Smooth muscle cell (in vitro differentiated cells): ENCODE measurements around the gene SPTBN5. TPM values are rescaled to one million over a fixed set of nuclear protein-coding genes. Genes with fewer than 3 reads are reported as not detected.

Experiments
- DNase-seq: peaks from one replicate; lab custom pipeline; 2025; ENCODE audit not compliant: unreplicated experiment; lab: John Stamatoyannopoulos, UW
- H2AFZ ChIP-seq: fragments of 200-600 bp; sonication (generic); 2 replicates; pipeline ENCODE4 v1.6.0; 2016; ENCODE audit warnings: antibody characterized with exemption, low read depth, mild to moderate bottlenecking
- H3F3A ChIP-seq: fragments of 200-600 bp; sonication (generic); 2 replicates; pipeline ENCODE4 v1.6.0; 2017; ENCODE audit warnings: antibody characterized with exemption, low read depth
- H3K27ac ChIP-seq: fragments of 200-600 bp; sonication (generic); 2 replicates; pipeline ENCODE4 v1.5.1; 2016; ENCODE audit warnings: low read depth, mild to moderate bottlenecking
- H3K27me3 ChIP-seq: fragments of 200-600 bp; sonication (generic); 2 replicates; pipeline ENCODE4 v1.6.1; 2016; ENCODE audit warnings: low read depth, mild to moderate bottlenecking
- H3K36me3 ChIP-seq: fragments of 200-600 bp; sonication (generic); 2 replicates; pipeline ENCODE4 v1.5.1; 2016; ENCODE audit warnings: low read depth
- H3K4me1 ChIP-seq: fragments of 200-600 bp; sonication (generic); 2 replicates; pipeline ENCODE4 v1.5.1; 2016; ENCODE audit warnings: low read depth
- H3K4me2 ChIP-seq: fragments of 200-600 bp; sonication (generic); 2 replicates; pipeline ENCODE4 v1.6.0; 2016; ENCODE audit warnings: mild to moderate bottlenecking
- H3K4me3 ChIP-seq: fragments of 200-600 bp; sonication (generic); 2 replicates; pipeline ENCODE4 v1.5.1; 2016; ENCODE audit warnings: mild to moderate bottlenecking
- H3K79me2 ChIP-seq: fragments of 200-600 bp; sonication (generic); 2 replicates; pipeline ENCODE4 v1.6.0; 2016; ENCODE audit warnings: low read depth, mild to moderate bottlenecking
- H3K9ac ChIP-seq: fragments of 200-600 bp; sonication (generic); 2 replicates; pipeline ENCODE4 v1.6.0; 2016; ENCODE audit warnings: low read depth
- H3K9me3 ChIP-seq: fragments of 200-600 bp; sonication (generic); replicated peaks from 2 replicates; pipeline ENCODE4 v1.5.1; 2016; ENCODE audit warnings: low read depth
- H4K20me1 ChIP-seq: fragments of 200-600 bp; sonication (generic); 2 replicates; pipeline ENCODE4 v1.6.0; 2016; ENCODE audit warnings: low read depth
- WGBS: methylation state at CpG from one replicate; pipeline ENCODE4 v1.1.7; 2016; ENCODE audit warnings: low lambda C conversion rate; 5-methylcytosine and 5-hydroxymethylcytosine counted together
- polyA plus RNA-seq: library from polyadenylated mRNA; unstranded; fragments of >200 nt; fragmentation: Nextera tagmentation; extraction: Ambion mirVana; gene quantifications from 2 replicates; pipeline ENCODE4 v1.2.1, GENCODE V29; 2016
- total RNA-seq: library from RNA; depleted of rRNA; stranded (reverse); fragments of >200 nt; gene quantifications from 2 replicates; pipeline ENCODE4 v1.2.3, GENCODE V29; 2014
- TF ChIP-seq, protein P1 (sequence below): fragments of 200-600 bp; sonication (generic); IDR thresholded peaks from 2 replicates; pipeline ENCODE4 v1.5.1; 2017; ENCODE audit warnings: borderline replicate concordance, mild to moderate bottlenecking, antibody characterized with exemption; ENCODE audit not compliant: insufficient read depth, poor library complexity, severe bottlenecking

SPTBN5 gene
- total and polyA plus RNA-seq, 2 experiments from 2014 or later, result 0.04 to 0.08 TPM

DNA sequence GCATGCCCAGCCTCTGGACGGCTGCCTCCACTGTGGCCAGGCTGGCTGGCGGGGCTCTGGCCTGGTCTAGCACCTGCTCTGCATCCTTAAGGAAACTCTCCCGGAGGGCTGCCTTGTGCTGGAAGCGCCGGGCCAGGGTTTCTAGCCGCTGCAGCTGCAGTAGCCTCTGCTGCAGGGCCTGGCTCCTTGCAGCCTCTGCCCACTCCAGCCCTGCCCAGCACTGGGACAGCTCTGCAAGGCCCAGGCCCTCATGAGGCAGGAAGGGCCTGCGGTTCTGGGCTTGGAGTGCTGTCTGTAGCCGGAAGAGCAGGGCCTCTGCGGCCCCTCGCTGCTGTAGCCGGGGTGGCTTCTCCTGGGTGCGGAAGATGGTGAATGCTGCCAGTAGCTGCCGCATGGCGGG lies 8.0 kb downstream of the SPTBN5 start:
- H3F3A ChIP-seq, result no peaks in the 10 kb centered on the region
- peaks cover 10% of the 10 kb centered on the region for H3K4me1 ChIP-seq
- 94% methylated on average over 14 of the region's 14 CpGs for WGBS

DNA sequence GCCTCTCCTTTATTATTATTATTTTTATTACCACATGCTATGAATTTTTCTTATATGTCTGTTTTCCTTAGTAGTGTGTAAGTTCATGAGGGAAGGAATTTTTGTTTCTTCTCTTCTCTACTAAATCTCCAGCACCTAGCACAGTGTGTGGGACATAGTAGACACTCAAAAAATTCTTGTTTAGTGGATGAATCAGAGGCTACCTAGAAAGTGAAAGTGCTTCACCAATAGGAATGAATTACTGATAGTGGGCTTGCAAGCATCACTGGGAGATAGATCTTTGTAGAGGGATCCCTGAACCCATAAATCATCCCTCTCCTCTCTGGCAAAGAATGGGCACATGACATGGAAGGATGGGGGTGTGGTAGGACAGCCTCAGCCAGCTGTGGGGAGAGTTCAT lies 8.5 kb downstream of the SPTBN5 start:
- no peak overlapping the region for H2AFZ ChIP-seq
- no peaks in the 10 kb centered on the region for H3K36me3 ChIP-seq
- no peaks in the 10 kb centered on the region for H3K79me2 ChIP-seq
- no peak overlapping the region for H3K4me3 ChIP-seq
- H3K9ac ChIP-seq, result no peak overlapping the region
- no peak overlapping the region for H3K4me2 ChIP-seq
- peaks cover 9% of the 10 kb centered on the region for H3K4me1 ChIP-seq
- DNase-seq, result no peak
- TF ChIP-seq, protein P1, sequence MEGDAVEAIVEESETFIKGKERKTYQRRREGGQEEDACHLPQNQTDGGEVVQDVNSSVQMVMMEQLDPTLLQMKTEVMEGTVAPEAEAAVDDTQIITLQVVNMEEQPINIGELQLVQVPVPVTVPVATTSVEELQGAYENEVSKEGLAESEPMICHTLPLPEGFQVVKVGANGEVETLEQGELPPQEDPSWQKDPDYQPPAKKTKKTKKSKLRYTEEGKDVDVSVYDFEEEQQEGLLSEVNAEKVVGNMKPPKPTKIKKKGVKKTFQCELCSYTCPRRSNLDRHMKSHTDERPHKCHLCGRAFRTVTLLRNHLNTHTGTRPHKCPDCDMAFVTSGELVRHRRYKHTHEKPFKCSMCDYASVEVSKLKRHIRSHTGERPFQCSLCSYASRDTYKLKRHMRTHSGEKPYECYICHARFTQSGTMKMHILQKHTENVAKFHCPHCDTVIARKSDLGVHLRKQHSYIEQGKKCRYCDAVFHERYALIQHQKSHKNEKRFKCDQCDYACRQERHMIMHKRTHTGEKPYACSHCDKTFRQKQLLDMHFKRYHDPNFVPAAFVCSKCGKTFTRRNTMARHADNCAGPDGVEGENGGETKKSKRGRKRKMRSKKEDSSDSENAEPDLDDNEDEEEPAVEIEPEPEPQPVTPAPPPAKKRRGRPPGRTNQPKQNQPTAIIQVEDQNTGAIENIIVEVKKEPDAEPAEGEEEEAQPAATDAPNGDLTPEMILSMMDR, result no peak
- H4K20me1 ChIP-seq, result no peaks in the 10 kb centered on the region
- H3K27me3 ChIP-seq, result peaks cover 30% of the 10 kb centered on the region
- no peaks in the 10 kb centered on the region for H3K9me3 ChIP-seq
- H3F3A ChIP-seq, result no peaks in the 10 kb centered on the region
- H3K27ac ChIP-seq, result no peak overlapping the region

More for the DNA sequence above, 8.0 kb downstream of the SPTBN5 start:
- no peak overlapping the region for H3K27ac ChIP-seq
- H3K9ac ChIP-seq, result no peak overlapping the region
- no peaks in the 10 kb centered on the region for H3K36me3 ChIP-seq
- no peaks in the 10 kb centered on the region for H3K79me2 ChIP-seq
- H3K9me3 ChIP-seq, result no peaks in the 10 kb centered on the region
- no peak overlapping the region for H3K4me3 ChIP-seq
- H4K20me1 ChIP-seq, result no peaks in the 10 kb centered on the region
- peaks cover 26% of the 10 kb centered on the region for H3K27me3 ChIP-seq
- no peak overlapping the region for H3K4me2 ChIP-seq
- no peak for DNase-seq
- TF ChIP-seq, protein P1, result no peak
- H2AFZ ChIP-seq, result no peak overlapping the region

DNA sequence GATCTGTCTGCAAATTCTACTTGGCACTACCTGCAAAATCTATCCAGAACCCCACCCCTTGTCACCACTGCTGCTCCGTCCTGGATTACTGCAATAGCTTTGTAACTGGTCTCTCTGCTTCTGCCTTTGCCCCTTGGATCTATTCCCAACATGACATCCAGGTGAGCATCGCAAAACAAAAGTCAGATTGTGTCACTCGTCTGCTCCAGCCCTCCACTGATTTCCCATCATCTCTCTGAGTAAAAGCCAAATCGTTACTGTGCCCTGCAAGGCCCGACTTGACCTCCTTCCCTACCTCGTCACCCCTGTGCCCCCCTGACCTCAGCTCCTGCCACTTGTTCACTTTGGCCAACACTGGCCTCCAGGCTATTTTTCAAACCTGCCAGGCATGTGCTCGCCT lies 9.4 kb downstream of the SPTBN5 start:
- no peaks in the 10 kb centered on the region for H3F3A ChIP-seq
- no peak for DNase-seq
- H3K9ac ChIP-seq, result no peak overlapping the region
- TF ChIP-seq, protein P1, result no peak
- H3K4me3 ChIP-seq, result no peak overlapping the region
- H4K20me1 ChIP-seq, result no peaks in the 10 kb centered on the region
- WGBS, result 92% methylated on average over 7 of the region's 7 CpGs
- H3K4me2 ChIP-seq, result no peak overlapping the region
- no peak overlapping the region for H2AFZ ChIP-seq
- no peaks in the 10 kb centered on the region for H3K79me2 ChIP-seq
- no peak overlapping the region for H3K27ac ChIP-seq
- H3K36me3 ChIP-seq, result no peaks in the 10 kb centered on the region
- H3K4me1 ChIP-seq, result peaks cover 9% of the 10 kb centered on the region
- peaks cover 36% of the 10 kb centered on the region for H3K27me3 ChIP-seq
- no peaks in the 10 kb centered on the region for H3K9me3 ChIP-seq

DNA sequence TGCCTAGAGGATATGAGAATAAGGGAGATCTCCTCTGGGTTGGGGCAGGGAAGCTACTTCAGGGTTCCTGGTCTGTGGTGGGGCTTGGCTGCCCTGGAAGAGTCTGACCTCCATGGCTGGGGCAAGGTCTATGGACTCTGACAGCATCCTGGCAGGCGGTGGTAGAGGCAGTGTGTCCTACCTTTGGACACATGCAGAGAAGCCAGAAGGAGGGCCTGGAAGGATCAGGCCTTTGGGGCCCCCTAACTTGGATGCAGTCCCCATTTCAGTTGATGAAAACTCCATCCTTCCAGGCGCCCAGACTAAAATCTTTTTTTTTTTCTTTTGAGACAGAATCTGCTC lies 10.4 kb downstream of the SPTBN5 start:
- Histone ChIP-seq H3F3A (no peaks in the 10 kb centered on the region), H3K79me2 (no peaks in the 10 kb centered on the region), H3K36me3 (no peaks in the 10 kb centered on the region), H3K9me3 (no peaks in the 10 kb centered on the region), H3K4me2 (no peak overlapping the region), H3K9ac (no peak overlapping the region), H3K27me3 (peaks cover 36% of the 10 kb centered on the region), H3K27ac (no peak overlapping the region), H3K4me1 (peaks cover 9% of the 10 kb centered on the region), H2AFZ (no peak overlapping the region), H4K20me1 (no peaks in the 10 kb centered on the region), H3K4me3 (no peak overlapping the region)
- 97% methylated on average over 2 of the region's 2 CpGs for WGBS
- TF ChIP-seq, protein P1, result no peak
- DNase-seq, result no peak
